Gastrocnemius medialis (tissue), 4 donors: Measurements from ENCODE around the gene ADAMTS14. TPM values are rescaled to one million over a fixed set of nuclear protein-coding genes. Genes with fewer than 3 reads are reported as not detected.

Source experiments
- ATAC-seq, 2 donors: fragments of 150-250 bp; one replicate each; pipeline ENCODE4 v1.9.1; 2016
- DNase-seq, 2 donors: peaks; one replicate each; pipeline ENCODE4 v3.0.0-alpha.2; 2019
- H3K27ac ChIP-seq, 4 donors: fragments of 200-600 bp; sonication (generic); 1 replicate in 1 of 4; 2 replicates in 3 of 4; pipeline ENCODE4 v1.5.1; 2016 to 2018; ENCODE audit warnings: mild to moderate bottlenecking in 2 of 4, moderate library complexity in 1 of 4
- H3K27me3 ChIP-seq, 3 donors: fragments of 200-600 bp; sonication (generic) in 2 of 3; 1 replicate in 1 of 3; 2 replicates in 2 of 3; pipeline versions ENCODE4 v1.5.1 to v1.6.0; 2016 to 2019; ENCODE audit warnings: mild to moderate bottlenecking in 1 of 3, moderate library complexity in 1 of 3
- H3K36me3 ChIP-seq, 2 donors: fragments of 200-600 bp; sonication (generic) in 1 of 2; one replicate each; pipeline ENCODE4 v1.5.1; 2017 to 2018
- H3K4me1 ChIP-seq, 2 donors: fragments of 200-600 bp; sonication (generic) in 1 of 2; one replicate each; pipeline ENCODE4 v1.5.1; 2016 to 2017; ENCODE audit warnings: mild to moderate bottlenecking in 2 of 2
- H3K4me3 ChIP-seq, 4 donors: fragments of 200-600 bp; sonication (generic) in 3 of 4; 1 replicate in 1 of 4; 2 replicates in 3 of 4; pipeline ENCODE4 v1.5.1; 2016 to 2019; ENCODE audit warnings: mild to moderate bottlenecking in 2 of 4
- H3K9me3 ChIP-seq, 3 donors: fragments of 200-600 bp; sonication (generic) in 2 of 3; 1 replicate in 1 of 3; 2 replicates in 2 of 3; pipeline ENCODE4 v1.5.1; 2016 to 2019
- POLR2A ChIP-seq, 2 donors: fragments of 450-650 bp; IDR thresholded peaks; one replicate each; pipeline ENCODE4 v1.6.1; 2017; ENCODE audit warnings: antibody characterized with exemption in 2 of 2, mild to moderate bottlenecking in 2 of 2, moderate library complexity in 2 of 2
- in situ Hi-C, 4 donors: fragments of 200-750 bp; cut with MboI; loops; one replicate each; pipeline versions ENCODE4 v1.15.0 to v1.8.0; 2017; ENCODE audit warnings: low sequenced_read_pairs in 4 of 4
- intact Hi-C: fragments of 100-400 bp; cut with DNase I; formaldehyde crosslinking; loops from one replicate; pipeline ENCODE4 v1.15.1; 2023; ENCODE audit warnings: low total_unique reads
- total RNA-seq, 4 donors: library from RNA; depleted of rRNA; stranded (reverse); fragments of >200 nt; gene quantifications; one replicate each; pipeline versions ENCODE4 v1.1.0 to v1.2.3, GENCODE V29; 2016
- TF ChIP-seq, protein P1 (sequence below), 5 experiments: fragments of 450-650 bp in 3 of 5; fragments of 200-600 bp in 2 of 5; sonication (generic) in 2 of 5; IDR thresholded peaks in 4 of 5; conservative IDR thresholded peaks in 1 of 5; 1 replicate in 4 of 5; 2 replicates in 1 of 5; pipeline ENCODE4 v1.5.1; 2016 to 2019; ENCODE audit warnings: antibody characterized with exemption in 5 of 5, mild to moderate bottlenecking in 3 of 5, moderate library complexity in 3 of 5

The ADAMTS14 gene
- total RNA-seq, 4 donors from 2014 or later = 0.10 TPM; not detected in 3

DNA sequence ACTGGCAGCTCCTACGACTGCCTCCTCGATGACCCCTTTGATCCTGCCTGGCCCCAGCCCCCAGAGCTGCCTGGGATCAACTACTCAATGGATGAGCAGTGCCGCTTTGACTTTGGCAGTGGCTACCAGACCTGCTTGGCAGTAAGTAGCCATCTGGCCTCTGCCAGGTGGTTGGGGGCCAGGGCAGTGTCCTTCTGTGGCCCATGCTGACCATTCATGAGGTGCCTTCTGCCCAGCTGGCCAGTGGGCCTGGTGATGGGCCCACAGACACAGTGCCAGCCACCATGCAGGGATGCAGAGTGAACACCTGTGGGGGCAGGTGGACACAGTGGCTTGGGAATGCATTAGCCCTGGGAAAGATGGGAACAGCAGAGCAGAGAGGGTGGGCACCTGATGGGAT lies 62.9 kb downstream of the ADAMTS14 start:
- H3K36me3 ChIP-seq = no peaks in the 10 kb centered on the region
- no peaks in the 10 kb centered on the region for H3K9me3 ChIP-seq
- in situ Hi-C loops = no loop called here
- no peak for TF ChIP-seq POLR2A (IDR thresholded peaks at IDR 0.05)
- TF ChIP-seq, protein P1, sequence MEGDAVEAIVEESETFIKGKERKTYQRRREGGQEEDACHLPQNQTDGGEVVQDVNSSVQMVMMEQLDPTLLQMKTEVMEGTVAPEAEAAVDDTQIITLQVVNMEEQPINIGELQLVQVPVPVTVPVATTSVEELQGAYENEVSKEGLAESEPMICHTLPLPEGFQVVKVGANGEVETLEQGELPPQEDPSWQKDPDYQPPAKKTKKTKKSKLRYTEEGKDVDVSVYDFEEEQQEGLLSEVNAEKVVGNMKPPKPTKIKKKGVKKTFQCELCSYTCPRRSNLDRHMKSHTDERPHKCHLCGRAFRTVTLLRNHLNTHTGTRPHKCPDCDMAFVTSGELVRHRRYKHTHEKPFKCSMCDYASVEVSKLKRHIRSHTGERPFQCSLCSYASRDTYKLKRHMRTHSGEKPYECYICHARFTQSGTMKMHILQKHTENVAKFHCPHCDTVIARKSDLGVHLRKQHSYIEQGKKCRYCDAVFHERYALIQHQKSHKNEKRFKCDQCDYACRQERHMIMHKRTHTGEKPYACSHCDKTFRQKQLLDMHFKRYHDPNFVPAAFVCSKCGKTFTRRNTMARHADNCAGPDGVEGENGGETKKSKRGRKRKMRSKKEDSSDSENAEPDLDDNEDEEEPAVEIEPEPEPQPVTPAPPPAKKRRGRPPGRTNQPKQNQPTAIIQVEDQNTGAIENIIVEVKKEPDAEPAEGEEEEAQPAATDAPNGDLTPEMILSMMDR (IDR thresholded peaks at IDR 0.05 in 4 of 5, conservative IDR thresholded peaks at IDR 0.05 in 1 of 5) = no peak
- intact Hi-C loops = no loop called here
- DNase-seq (no peak), ATAC-seq (no peak)
- H3K27ac ChIP-seq = no peak overlapping the region
- H3K27me3 ChIP-seq = no peaks in the 10 kb centered on the region
- no peak overlapping the region for H3K4me3 ChIP-seq
- H3K4me1 ChIP-seq = no peaks in the 10 kb centered on the region

DNA sequence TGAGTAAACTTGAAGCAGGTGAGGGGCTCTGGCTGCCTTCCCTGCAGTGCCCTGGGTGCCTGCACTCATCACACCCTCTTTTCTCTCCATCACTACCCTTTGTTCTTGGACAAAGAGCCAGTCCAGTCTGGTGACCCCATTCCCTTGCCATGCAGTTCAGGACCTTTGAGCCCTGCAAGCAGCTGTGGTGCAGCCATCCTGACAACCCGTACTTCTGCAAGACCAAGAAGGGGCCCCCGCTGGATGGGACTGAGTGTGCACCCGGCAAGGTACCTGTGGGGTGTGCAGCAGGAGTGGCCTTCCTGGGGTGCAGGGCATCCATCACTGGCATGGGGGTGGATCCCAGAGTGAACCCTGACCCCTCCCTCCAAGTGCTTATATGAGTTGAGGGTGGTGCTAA lies 64.2 kb downstream of the ADAMTS14 start:
- Histone ChIP-seq H3K4me3 (no peak overlapping the region), H3K9me3 (no peaks in the 10 kb centered on the region), H3K27me3 (no peaks in the 10 kb centered on the region), H3K36me3 (no peaks in the 10 kb centered on the region), H3K4me1 (no peaks in the 10 kb centered on the region), H3K27ac (no peak overlapping the region)
- ATAC-seq (no peak), DNase-seq (no peak)
- in situ Hi-C loops = no loop called here
- TF ChIP-seq, protein P1 (IDR thresholded peaks at IDR 0.05 in 4 of 5, conservative IDR thresholded peaks at IDR 0.05 in 1 of 5) = no peak
- no peak for TF ChIP-seq POLR2A (IDR thresholded peaks at IDR 0.05)
- intact Hi-C loops = no loop called here

DNA sequence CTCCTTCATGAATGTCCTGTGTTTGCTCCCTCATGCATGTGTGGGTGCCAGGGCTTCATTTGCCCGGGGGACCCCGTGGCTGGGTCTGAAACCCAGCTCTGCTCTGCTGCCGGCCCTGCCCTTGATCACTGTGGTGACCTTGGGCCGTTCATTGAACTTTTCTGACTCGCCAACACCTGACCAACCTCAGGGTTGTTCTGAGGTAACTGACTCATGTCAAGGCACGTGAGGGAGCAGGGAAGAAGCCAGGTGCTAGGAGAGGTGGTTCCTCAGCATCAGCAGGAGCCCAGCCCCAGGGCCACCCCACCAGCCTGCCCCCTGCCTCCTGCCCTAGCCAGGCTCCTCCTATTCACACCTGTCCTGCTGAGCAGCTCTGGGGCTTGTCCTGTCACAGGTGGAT lies 64.9 kb downstream of the ADAMTS14 start:
- H3K27me3 ChIP-seq = no peaks in the 10 kb centered on the region
- no peaks in the 10 kb centered on the region for H3K9me3 ChIP-seq
- intact Hi-C loops = no loop called here
- TF ChIP-seq, protein P1 (IDR thresholded peaks at IDR 0.05 in 4 of 5, conservative IDR thresholded peaks at IDR 0.05 in 1 of 5) = no peak
- TF ChIP-seq POLR2A (IDR thresholded peaks at IDR 0.05) = no peak
- ATAC-seq = no peak
- H3K4me1 ChIP-seq = peaks cover 0 to under 1% of the 10 kb centered on the region in 2 donors
- in situ Hi-C loops = no loop called here
- H3K36me3 ChIP-seq = no peaks in the 10 kb centered on the region
- DNase-seq = no peak
- H3K27ac ChIP-seq = no peak overlapping the region
- no peak overlapping the region for H3K4me3 ChIP-seq

DNA sequence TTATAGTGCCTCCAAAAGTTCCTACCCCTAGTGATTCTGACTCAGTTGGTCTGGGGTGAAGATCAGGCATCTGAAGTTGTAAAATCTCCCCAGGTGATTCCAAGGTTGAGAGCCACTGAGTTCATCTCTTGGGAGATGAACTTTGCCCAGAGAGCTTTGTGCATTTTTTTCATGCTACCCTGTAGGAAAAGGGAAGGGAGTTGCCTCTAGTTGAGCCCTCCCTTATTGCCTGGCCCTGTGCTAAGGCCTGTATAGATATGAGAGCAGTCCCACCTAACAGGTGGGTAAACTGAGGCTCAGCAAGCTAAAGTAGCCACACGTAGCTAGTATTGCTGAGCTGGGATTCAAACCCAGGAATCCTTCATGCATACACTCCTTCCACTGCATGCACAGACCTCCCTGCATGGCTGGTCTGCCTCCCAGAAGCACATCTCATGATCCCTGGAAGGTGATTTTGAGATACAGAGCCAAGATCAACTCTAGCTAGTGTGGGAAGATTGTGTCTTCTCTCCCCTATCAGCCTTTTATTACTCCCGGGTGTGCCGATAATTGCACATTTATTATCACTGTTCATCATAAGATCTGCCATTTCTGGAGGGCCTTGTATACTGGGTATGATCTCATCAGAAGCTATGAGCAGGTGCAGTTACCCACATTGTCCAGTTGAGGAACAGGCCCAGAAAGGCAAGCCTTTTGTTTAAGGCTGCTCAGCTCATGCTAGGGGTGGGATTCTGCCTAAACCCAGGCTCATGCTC lies 65.9 kb downstream of the ADAMTS14 start:
- Histone ChIP-seq H3K4me3 (no peak overlapping the region), H3K9me3 (no peaks in the 10 kb centered on the region), H3K36me3 (no peaks in the 10 kb centered on the region), H3K27ac (no peak overlapping the region), H3K4me1 (peaks cover 0 to 9% of the 10 kb centered on the region in 2 donors), H3K27me3 (no peaks in the 10 kb centered on the region)
- intact Hi-C loops (no loop called here), in situ Hi-C loops (no loop called here)
- ATAC-seq (no peak), DNase-seq (no peak)
- TF ChIP-seq POLR2A (IDR thresholded peaks at IDR 0.05) = no peak
- TF ChIP-seq, protein P1 (IDR thresholded peaks at IDR 0.05 in 4 of 5, conservative IDR thresholded peaks at IDR 0.05 in 1 of 5) = no peak

DNA sequence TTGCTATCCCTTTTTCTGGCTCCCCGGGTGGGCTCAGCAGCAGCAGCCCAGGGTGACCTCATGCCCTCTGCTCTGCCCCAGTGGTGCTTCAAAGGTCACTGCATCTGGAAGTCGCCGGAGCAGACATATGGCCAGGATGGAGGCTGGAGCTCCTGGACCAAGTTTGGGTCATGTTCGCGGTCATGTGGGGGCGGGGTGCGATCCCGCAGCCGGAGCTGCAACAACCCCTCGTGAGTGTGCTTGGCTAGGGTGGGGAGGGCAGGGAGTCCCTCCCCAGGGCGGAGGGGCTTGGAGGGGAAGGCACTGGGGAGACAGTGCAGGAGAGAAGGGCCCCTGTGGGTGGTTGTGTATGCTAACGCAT lies 66.4 kb downstream of the ADAMTS14 start:
- no peaks in the 10 kb centered on the region for H3K36me3 ChIP-seq
- in situ Hi-C loops = no loop called here
- intact Hi-C loops = no loop called here

More for the DNA sequence above, 66.4 kb downstream of the ADAMTS14 start:
- Histone ChIP-seq H3K9me3 (no peaks in the 10 kb centered on the region), H3K27me3 (no peaks in the 10 kb centered on the region), H3K4me3 (no peak overlapping the region), H3K4me1 (peaks cover 0 to 10% of the 10 kb centered on the region in 2 donors), H3K27ac (no peak overlapping the region)
- DNase-seq (no peak), ATAC-seq (no peak)
- TF ChIP-seq, protein P1 (IDR thresholded peaks at IDR 0.05 in 4 of 5, conservative IDR thresholded peaks at IDR 0.05 in 1 of 5) = no peak
- no peak for TF ChIP-seq POLR2A (IDR thresholded peaks at IDR 0.05)
